PC-3 (cell line): Measurements from ENCODE around the gene CARD6. TPM values are rescaled to one million over a fixed set of nuclear protein-coding genes. Genes with fewer than 3 reads are reported as not detected.

ENCODE experiments used
- ATAC-seq: fragments of 200-7000 bp; cut with Tn5 transposase; 2 replicates; pipeline ENCODE4 v1.9.1; 2020; ENCODE audit warnings: mild to moderate bottlenecking, moderate library complexity
- BruUV-seq: library from RNA; stranded (reverse); fragments of 400-500 nt; replicated peaks from 2 replicates; lab custom pipeline; 2021; lab: Mats Ljungman, UMichigan
- CTCF ChIA-PET: fragments of 300-600 bp; sonication (Branson Sonifier 250); formaldehyde crosslinking; loops from one replicate; lab custom pipeline; 2022; ENCODE audit warnings: antibody characterized with exemption; lab: Charles Lee
- POLR2A ChIA-PET: fragments of 300-600 bp; sonication (Branson Sonifier 250); formaldehyde crosslinking; loops from one replicate; lab custom pipeline; 2022; ENCODE audit warnings: antibody characterized with exemption; ENCODE audit not compliant: unreplicated experiment; lab: Charles Lee
- DNase-seq: peaks from one replicate; pipeline ENCODE4 v3.0.0-alpha.2; 2015
- H2AFZ ChIP-seq: fragments of 300-600 bp; sonication (generic); 2 replicates; pipeline ENCODE4 v1.6.0; 2016; ENCODE audit warnings: antibody characterized with exemption, low read length
- H3F3A ChIP-seq: fragments of 300-600 bp; sonication (generic); one replicate; pipeline ENCODE4 v1.6.0; 2017; ENCODE audit warnings: antibody characterized with exemption, low read length, control low read depth, mild to moderate bottlenecking; ENCODE audit not compliant: unreplicated experiment
- H3K27ac ChIP-seq: fragments of 300-600 bp; sonication (generic); 2 replicates; pipeline ENCODE4 v1.5.1; 2016; ENCODE audit warnings: mild to moderate bottlenecking, low read length
- H3K27me3 ChIP-seq: fragments of 300-600 bp; sonication (generic); 2 replicates; pipeline ENCODE4 v1.6.1; 2016; ENCODE audit warnings: low read length, mixed read lengths
- H3K36me3 ChIP-seq: fragments of 300-600 bp; sonication (generic); 2 replicates; pipeline ENCODE4 v1.6.1; 2016; ENCODE audit warnings: low read depth, mixed run types, low read length, mixed read lengths
- H3K4me1 ChIP-seq: fragments of 300-600 bp; sonication (generic); 2 replicates; pipeline ENCODE4 v1.5.1; 2016; ENCODE audit warnings: low read length; ENCODE audit not compliant: insufficient read depth
- H3K4me2 ChIP-seq: fragments of 300-600 bp; sonication (generic); 2 replicates; pipeline ENCODE4 v1.6.0; 2016; ENCODE audit warnings: low read length
- H3K4me3 ChIP-seq: fragments of 300-600 bp; sonication (generic); 2 replicates; pipeline ENCODE4 v1.5.1; 2016; ENCODE audit warnings: mild to moderate bottlenecking, low read length, mixed read lengths
- H3K79me2 ChIP-seq: fragments of 300-600 bp; sonication (generic); 2 replicates; pipeline ENCODE4 v1.6.1; 2017; ENCODE audit warnings: low read length, mixed read lengths
- H3K9ac ChIP-seq: fragments of 300-600 bp; sonication (generic); 2 replicates; pipeline ENCODE4 v1.6.0; 2016; ENCODE audit warnings: mild to moderate bottlenecking, low read length
- H3K9me2 ChIP-seq: fragments of 300-600 bp; sonication (generic); replicated peaks from 2 replicates; pipeline ENCODE4 v1.6.1; 2016; ENCODE audit warnings: mixed run types, low read length, mixed read lengths
- H3K9me3 ChIP-seq: fragments of 300-600 bp; sonication (generic); 2 replicates; pipeline ENCODE4 v1.6.1; 2016; ENCODE audit warnings: low read length, mixed read lengths
- H4K20me1 ChIP-seq: fragments of 300-600 bp; sonication (generic); 2 replicates; pipeline ENCODE4 v1.6.1; 2016; ENCODE audit warnings: low read length, mixed read lengths
- CTCF ChIP-seq: fragments of 300-600 bp; sonication (generic); conservative IDR thresholded peaks from 2 replicates; pipeline ENCODE4 v1.5.1; 2017; ENCODE audit warnings: antibody characterized with exemption, low read depth, mild to moderate bottlenecking, low read length
- EZH2 ChIP-seq: fragments of 300-600 bp; sonication (generic); IDR thresholded peaks from one replicate; pipeline ENCODE4 v1.6.1; 2017; ENCODE audit warnings: antibody characterized with exemption, mild to moderate bottlenecking, low read length; ENCODE audit not compliant: unreplicated experiment
- EZH2phosphoT487 ChIP-seq: fragments of 300-600 bp; sonication (generic); IDR thresholded peaks from 2 replicates; pipeline ENCODE4 v1.6.1; 2018; ENCODE audit warnings: mild to moderate bottlenecking, antibody characterized with exemption, low read length, borderline replicate concordance
- intact Hi-C: fragments of 100-400 bp; cut with micrococcal nuclease; formaldehyde crosslinking; loops from 2 replicates; pipeline ENCODE4 v1.9.0; 2023
- total RNA-seq: library from RNA; depleted of rRNA; stranded (reverse); fragments of >200 nt; gene quantifications from 2 replicates; pipeline ENCODE4 v1.2.3, GENCODE V29; 2014

CARD6 gene
- total RNA-seq, 1 experiment from 2014 or later: 2.4 TPM

- intact Hi-C loops: loop anchor here (10.0 kb wide), 1 partner anchor 1299 kb away; no protein-coding TSS in a partner anchor
- ChIA-PET CTCF (no interaction called here), POLR2A (interaction anchor here (0.5 kb wide), 1 partner anchor 182 kb away, joined by 9 read pairs; no protein-coding TSS in a partner anchor)
Measured at GRCh38 chr5:40873286-40873880, 32.2 kb downstream of the CARD6 start.

DNA sequence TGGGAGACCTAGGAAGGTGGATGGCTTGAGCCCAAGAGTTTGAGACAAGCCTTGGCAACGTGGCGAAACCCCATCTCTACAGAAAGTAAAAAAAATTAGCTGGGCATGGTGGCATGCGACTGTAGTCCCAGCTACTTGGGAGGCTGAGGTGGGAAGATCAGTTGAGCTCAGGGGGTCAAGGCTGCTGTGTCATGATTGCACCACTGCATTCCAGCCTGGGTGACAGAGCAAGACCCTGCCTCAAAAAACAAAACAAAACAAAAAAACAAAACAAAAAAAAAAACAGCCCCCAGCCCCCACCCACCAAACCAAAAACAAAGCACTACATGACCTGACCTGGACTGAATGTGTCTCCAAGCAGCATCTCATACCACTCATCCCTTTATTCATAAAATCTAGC lies 34.8 kb downstream of the CARD6 start:
- H3K27me3 ChIP-seq: no peaks in the 10 kb centered on the region
- ChIA-PET POLR2A (no interaction called here), CTCF (no interaction called here)
- H3F3A ChIP-seq: no peaks in the 10 kb centered on the region
- no TSS peak for BruUV-seq
- peaks cover 5% of the 10 kb centered on the region; the same call in 1 of the 2 replicates for H3K4me1 ChIP-seq
- TF ChIP-seq EZH2phosphoT487 (no peak), EZH2 (no peak), CTCF (no peak)
- no peak for ATAC-seq
- no peak for DNase-seq
- H3K4me3 ChIP-seq: no peak overlapping the region
- intact Hi-C loops: loop anchor here (5.0 to 10.0 kb wide), 3 partner anchors 189 to 1301 kb away; no protein-coding TSS in a partner anchor
- no peak overlapping the region for H2AFZ ChIP-seq
- H3K9ac ChIP-seq: no peak overlapping the region
- peaks cover 15% of the 10 kb centered on the region for H3K9me3 ChIP-seq
- peaks cover 4% of the 10 kb centered on the region; the same call in 1 of the 2 replicates for H3K36me3 ChIP-seq
- H4K20me1 ChIP-seq: no peaks in the 10 kb centered on the region
- H3K9me2 ChIP-seq: no peaks in the 10 kb centered on the region
- no peak overlapping the region for H3K4me2 ChIP-seq
- H3K27ac ChIP-seq: no peak overlapping the region
- H3K79me2 ChIP-seq: no peaks in the 10 kb centered on the region

More at GRCh38 chr5:40873286-40873880, 32.2 kb downstream of the CARD6 start:
- no peak overlapping the region for H3K4me3 ChIP-seq
- H3K4me1 ChIP-seq: peaks cover 7% of the 10 kb centered on the region; the same call in 1 of the 2 replicates
- no peak overlapping the region for H3K4me2 ChIP-seq
- H3K27me3 ChIP-seq: no peaks in the 10 kb centered on the region
- H4K20me1 ChIP-seq: no peaks in the 10 kb centered on the region
- H3K9ac ChIP-seq: no peak overlapping the region
- no peak overlapping the region for H3K27ac ChIP-seq
- H3K36me3 ChIP-seq: peaks cover 4% of the 10 kb centered on the region; the same call in 1 of the 2 replicates
- H3K9me2 ChIP-seq: no peaks in the 10 kb centered on the region
- H3K79me2 ChIP-seq: no peaks in the 10 kb centered on the region
- peaks cover 15% of the 10 kb centered on the region for H3K9me3 ChIP-seq
- ATAC-seq: no peak
- TF ChIP-seq CTCF (no peak), EZH2phosphoT487 (no peak), EZH2 (no peak)
- no peaks in the 10 kb centered on the region for H3F3A ChIP-seq
- DNase-seq: no peak
- no peak overlapping the region for H2AFZ ChIP-seq
- BruUV-seq: no TSS peak
